Stimulated activated CD4-positive, alpha-beta T cell treated with anti-CD3 and anti-CD28 coated beads, Interleukin-2, amount 100 ng/mL, for 4 hours (primary cell): ENCODE measurements around the gene FRAS1.

Experiments used
- DNase-seq: peaks from one replicate; pipeline ENCODE4 v3.0.0-alpha.2; 2020; ENCODE audit warnings: low read depth

FRAS1 gene

DNA sequence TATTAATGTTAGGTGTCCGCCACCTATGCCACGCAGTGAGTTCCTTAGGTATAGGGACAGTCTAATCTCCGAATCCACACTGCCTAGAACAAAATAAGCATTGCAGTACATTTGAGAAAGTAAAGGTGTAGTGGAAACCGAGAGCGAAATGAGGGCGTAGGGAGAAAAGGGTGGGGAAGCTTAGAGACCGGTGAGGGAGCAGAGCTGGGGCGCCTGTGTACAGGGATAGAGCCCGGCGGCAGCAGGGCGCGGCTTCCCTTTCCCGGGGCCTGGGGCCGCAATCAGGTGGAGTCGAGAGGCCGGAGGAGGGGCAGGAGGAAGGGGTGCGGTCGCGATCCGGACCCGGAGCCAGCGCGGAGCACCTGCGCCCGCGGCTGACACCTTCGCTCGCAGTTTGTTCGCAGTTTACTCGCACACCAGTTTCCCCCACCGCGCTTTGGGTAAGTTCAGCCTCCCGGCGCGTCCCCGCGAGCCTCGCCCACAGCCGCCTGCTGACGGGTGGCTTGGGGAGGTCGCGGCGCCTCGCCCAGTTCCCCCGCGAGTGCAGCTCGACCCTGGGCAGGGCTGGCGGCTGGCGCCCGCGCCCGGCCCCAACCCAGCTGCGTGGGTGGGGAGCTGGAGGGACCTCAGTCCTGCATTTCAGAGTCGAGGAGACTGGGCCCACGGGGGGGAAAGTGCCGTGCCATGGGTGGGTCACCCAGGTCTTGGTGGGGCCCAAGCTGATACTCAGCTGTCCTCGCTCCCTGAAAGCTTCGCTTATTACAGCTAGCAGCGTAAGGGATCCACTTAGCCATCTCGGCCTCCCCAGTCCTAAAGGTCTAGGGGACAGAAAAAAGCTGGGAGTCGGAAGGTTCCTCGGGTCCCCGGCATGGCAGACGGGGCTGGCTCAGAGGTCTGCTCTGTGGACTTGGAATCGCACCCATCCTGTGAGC, 494.6 kb downstream of the FRAS1 start, which contains the start of gene ANXA3:
ANXA3 (plus strand) TSS at position 351 of the 932 bp plus-strand sequence. CDS start 2,704 bp downstream, outside the sequence.
- DNase-seq: no peak

- no peak for DNase-seq
These were observed 495.4 kb downstream of the FRAS1 start for GRCh38 chr4:78552389-78553042.

DNA sequence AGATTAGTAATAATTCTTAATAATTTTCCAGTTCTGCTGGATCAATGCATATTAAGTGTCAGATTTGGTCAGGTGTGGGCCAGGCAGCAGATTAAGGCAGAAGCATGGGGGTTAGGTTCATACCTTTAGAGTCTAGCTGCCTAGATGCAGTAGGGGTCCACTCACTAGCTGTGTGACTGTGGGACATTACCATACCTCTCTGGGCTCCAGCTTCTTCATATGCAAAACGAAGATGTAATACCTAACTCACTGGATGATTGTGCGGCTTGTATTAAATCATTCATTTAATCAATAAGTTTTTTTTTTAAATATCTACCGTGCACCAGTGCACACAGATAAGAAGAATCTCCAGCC, 495.9 kb downstream of the FRAS1 start:
- no peak for DNase-seq

DNA sequence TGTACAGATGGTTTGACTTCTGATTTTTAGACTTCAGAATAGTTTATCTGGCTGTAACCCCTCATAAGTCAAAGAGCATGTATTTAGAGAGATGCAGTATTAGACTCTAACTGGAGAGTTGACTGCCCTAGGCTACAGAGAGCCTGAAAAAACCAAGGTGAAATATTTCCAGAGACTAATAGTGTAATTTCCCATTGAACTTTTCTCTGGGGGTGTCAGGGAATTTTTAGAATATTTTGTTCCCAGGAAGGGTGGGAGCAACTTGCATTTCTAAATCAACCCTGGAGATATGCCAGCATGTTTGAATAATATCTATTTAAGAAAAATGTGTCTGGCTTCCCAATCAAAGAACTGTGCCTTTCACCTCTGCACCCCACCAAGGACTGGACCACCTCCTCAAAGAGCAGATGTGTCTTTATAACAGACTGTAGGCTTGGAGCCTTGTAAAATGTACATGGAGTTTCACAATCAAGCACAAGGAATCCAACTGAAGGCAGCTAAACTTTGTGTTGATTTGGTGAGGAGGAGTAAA, 496.5 kb downstream of the FRAS1 start:
- no peak for DNase-seq

DNA sequence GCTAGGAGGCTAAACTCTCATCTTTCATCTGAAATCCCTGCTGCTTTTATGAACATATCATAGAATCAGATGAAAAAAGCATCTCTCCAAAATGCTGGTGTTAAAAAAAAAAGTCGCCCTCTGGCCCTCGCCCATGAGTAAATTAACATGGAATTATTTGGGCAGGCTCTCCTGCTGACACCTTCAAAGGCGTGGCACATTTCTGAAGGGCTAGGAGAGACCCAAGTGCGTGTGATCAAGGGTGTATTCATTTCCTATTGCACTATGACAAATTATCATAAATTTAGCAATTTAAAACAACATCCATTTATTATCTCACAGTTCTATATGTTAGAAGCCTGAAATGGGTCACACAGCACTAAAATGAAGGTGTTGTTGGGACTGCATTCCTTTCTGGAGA, 499.5 kb downstream of the FRAS1 start:
- no peak for DNase-seq

- DNase-seq: no peak
These were observed 500.7 kb downstream of the FRAS1 start for GRCh38 chr4:78557841-78558240.

DNA sequence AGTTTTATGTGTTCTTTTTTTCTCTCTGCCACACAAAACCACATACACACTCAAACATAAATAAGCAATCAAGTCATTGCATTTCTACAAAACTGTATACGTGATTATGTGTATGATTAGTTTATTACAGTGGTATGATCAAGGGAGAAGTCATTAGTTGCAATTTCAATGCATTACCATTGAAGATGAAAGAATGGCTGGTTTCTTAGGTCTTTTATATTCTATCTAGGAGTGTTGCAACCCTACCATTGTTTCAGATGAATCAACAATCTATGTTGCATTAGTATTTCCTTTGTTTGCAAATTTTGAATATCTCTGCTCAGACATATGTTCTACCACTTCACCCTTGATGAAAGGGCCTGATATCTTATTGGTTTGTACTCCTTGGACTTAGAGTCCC, 501.3 kb downstream of the FRAS1 start:
- DNase-seq: no peak

DNA sequence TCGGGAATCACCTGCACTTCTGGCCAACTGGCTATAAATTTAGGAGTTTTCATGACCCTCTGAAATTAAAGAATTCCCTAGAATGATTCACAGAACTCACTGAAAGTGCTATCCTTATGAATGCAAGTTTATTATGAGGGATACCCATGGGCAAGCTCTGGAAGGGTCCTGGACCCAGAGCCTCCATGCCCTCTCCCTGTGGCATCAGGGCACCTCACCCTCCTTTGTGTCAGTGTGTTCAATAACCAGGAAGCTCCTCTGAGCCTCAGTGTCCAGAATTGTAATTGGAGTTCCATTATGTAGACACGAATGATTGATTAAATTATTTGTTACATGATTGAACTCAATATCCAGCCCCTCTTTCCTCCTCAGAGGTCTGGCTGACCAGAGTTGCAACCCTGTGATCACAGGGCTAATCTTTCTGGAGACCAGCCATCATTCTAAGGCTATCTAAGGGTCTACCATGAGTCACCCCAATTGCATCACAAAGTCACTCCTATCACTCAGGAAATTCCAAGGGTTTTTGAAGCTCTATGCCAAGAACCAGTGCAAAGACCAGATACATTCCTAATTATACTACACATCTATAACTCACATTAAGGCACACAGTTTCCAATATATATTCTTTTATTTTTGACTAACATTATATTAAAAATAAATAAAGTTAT, 503.3 kb downstream of the FRAS1 start:
- DNase-seq: no peak

GRCh38 chr4:78561677-78562076, 504.6 kb downstream of the FRAS1 start:
- no peak for DNase-seq

GRCh38 chr4:78562687-78563086, 505.6 kb downstream of the FRAS1 start:
- DNase-seq: no peak

DNA sequence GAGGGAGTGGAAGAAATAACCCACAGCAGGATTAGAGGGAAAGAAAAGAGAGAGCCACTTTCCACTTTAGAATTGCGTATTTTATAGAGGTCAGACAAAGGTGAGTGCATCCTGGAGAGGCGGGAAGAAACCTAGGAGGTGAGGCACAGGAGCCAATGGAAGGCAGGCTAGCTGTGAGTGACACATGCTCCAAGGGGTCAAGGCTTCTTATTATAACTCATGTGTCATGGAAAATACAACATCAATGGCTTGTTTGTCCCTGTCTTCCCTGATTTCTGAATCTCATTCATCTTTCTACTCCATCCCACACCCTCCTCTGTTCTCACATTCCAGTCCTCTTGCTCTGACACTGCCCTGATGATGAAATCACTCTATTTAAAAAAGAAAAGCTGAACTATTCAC, 508.8 kb downstream of the FRAS1 start:
- no peak for DNase-seq

- no peak for DNase-seq
These were observed 509.8 kb downstream of the FRAS1 start for GRCh38 chr4:78566834-78567499.

DNA sequence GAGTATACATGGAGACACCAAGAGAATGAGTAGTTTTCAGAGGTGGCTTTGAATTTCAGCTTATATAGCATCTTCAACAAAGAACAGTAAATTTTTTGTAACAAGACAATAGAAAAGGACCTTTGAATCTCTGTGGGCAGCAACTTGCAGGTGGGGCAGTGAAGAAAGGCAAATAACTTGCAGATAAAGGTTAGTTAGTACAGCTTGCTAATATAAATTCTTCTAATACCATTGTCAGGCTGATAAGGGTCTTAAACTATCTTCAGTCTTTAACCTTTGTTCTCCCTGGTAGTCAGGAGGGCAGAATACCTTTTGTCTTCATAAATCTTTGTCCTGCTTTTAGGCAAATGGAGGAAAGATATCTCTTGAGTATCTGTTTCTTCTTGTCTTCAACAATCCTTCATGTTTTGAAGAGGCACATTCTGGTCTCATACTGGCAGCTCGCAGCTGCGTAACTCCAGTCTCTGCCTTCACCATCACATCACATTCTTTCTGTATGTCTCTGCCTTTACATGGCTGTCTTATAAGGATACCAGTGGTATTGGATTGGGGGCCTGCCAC, 510.5 kb downstream of the FRAS1 start:
- DNase-seq: no peak

DNA sequence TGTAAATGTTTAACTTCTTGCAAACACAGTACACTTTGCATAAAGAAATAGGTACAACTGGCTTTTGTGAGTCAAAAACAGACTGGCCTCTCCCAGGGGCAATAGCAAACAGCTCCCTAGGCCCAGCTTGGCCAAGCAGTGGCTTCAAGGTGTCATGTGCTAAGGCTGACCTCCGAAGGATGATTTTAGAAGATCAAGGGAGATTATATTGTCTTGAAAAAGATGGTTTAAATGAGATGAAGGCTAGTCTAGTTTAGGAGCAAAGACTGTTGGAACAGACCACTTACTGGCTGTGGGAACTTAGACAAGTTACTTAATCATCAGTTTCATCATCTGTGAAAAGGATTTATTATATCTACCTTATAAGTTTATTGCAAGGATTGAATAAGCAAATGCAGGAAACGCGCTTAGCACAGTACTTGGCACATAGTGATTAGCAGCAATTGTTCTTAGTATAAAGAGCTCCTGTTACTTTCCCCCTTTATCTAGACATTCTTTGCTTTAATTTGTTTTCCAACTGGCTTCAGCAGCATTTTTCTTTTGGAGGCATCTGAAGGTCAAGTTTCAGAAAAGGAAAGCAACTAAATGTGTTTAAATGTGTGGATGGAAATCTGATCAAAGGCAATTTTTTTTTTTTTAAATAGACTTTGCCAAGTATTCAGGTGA, 511.6 kb downstream of the FRAS1 start:
- no peak for DNase-seq

- no peak for DNase-seq
These were observed 512.2 kb downstream of the FRAS1 start for GRCh38 chr4:78569306-78569821.

GRCh38 chr4:78570117-78570516, 513.0 kb downstream of the FRAS1 start:
- DNase-seq: no peak

DNA sequence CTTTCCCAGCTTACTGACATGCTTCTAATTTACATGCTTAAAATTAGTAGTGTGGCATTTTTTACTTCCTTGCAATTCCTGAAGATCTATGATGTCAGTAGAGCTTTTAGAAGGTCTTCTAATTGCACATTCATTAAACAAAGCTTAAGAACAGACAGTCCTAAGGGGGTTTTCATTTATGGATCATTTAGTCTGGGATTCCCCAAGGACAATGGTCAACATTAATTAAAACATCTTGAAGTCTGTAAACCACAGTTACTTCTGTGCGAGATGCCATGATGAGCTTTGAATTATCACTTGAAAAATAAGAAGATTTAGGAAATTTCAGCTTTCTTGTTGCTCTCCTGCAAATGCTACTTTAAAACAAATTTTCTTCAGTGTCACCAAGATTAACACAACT, 514.7 kb downstream of the FRAS1 start:
- no peak for DNase-seq

DNA sequence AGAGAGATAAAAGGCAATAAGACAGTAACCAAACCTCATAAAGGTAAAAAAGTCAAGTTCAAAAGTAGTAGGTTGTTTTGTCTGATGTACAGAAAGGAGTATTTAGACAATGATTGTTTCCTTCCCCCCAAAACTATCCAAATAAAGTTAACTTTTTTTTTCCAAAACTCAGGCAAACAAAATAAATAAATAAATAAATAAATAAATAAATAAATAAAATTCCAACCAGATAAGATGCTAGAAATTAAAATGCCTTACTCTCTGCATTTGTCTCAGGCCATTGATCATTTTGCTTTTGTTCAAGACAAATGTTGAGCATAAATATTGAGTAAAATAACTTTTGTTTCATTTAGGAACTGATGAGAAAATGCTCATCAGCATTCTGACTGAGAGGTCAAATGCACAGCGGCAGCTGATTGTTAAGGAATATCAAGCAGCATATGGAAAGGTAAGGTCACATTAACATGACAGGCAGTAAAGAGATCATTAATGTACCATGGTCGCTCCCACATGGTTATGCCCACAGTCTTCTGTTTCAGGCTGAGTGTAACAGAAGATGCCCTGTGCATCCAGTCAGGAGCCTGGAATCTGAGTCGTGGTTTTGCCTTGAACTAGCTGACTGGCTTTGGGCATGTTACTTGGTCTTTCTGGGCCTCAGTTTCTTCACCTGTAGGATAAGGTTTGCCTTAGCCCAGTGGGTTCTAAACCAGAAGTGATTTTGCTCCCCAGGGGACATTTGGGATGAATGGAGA, 521.7 kb downstream of the FRAS1 start:
- DNase-seq: no peak

DNA sequence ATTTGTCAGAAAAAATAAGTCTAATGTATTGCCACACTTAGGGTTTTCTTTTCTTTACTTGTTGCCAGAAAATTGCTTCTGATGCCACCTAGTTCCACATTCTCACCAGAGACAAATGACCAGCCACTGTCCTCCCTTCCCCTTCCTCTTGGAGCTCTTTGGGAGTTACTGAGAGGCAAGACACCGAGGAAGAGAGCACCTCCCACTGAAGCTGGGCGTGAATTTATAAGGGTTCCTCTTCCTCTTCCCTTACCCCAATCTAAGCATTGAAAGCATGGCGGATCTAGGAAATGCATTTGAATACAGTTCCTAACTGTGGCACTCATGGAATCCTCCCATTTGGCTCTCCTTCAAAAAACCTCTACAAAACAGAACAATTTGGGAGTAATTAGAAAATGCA, 524.5 kb downstream of the FRAS1 start:
- no peak for DNase-seq

DNA sequence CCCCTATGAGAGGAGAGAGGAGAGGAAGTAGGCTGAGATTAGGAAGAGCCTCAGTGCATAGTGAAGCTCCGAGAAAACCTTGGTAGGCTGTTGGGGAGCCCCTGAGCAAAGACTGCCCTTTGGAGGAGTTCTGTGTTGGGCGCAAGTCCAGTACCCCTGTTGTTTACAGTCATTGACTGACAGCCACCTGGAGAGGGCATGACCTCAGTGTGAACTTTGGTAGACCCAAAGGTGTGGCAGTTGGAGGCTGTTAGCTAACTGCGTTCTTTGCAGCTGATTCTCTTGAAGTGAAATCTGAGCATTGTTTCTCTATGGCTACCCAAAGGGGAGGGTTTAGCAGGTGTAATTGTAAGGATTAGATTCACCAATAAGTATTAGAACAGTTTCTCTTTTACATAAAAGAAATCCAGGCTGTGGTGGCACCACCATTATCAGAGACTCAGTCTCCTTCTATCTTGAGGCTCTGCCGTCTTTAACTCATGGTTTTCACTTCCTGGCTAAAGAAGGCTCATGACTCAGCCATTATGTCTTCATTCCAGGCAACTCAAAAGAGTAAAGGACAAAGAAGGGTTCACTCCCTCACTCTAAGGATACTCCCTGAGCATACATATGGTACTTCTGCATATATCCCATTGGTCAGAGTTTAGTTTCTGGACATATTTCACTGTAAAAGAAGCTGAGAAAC, 527.9 kb downstream of the FRAS1 start:
- no peak for DNase-seq
